ENCODE data around the gene PLCD1.

- TF ChIP-seq POLR2A (IDR thresholded peaks at IDR 0.05) (no peak), CTCF (IDR thresholded peaks at IDR 0.05) (no peak), POLR2AphosphoS5 (IDR thresholded peaks at IDR 0.05) (no peak), EP300 (IDR thresholded peaks at IDR 0.05) (no peak)
Observed at GRCh38 chr3:37994639-37994972, 34.8 kb downstream of the PLCD1 start.

Data from gastroesophageal sphincter (tissue), 3 donors.